PC-9 (cell line): ENCODE data around the gene C3orf70. TPM values are rescaled to one million over a fixed set of nuclear protein-coding genes. Genes with fewer than 3 reads are reported as not detected.

ENCODE experiments used
- BruUV-seq: library from RNA; stranded (reverse); fragments of 400-500 nt; replicated peaks from 2 replicates; lab custom pipeline; 2021; lab: Mats Ljungman, UMichigan
- CTCF ChIA-PET: fragments of 300-600 bp; sonication (Branson Sonifier 250); formaldehyde crosslinking; loops from one replicate; lab custom pipeline; 2022; ENCODE audit warnings: antibody characterized with exemption; lab: Charles Lee
- POLR2A ChIA-PET: fragments of 300-600 bp; sonication (Branson Sonifier 250); formaldehyde crosslinking; loops from one replicate; lab custom pipeline; 2022; ENCODE audit warnings: antibody characterized with exemption; ENCODE audit not compliant: unreplicated experiment; lab: Charles Lee
- DNase-seq, 2 experiments: peaks; one replicate each; pipeline versions ENCODE4 v3.0.0 to v3.0.0-alpha.2; 2015 to 2022; ENCODE audit warnings: mixed read lengths in 1 of 2
- H2AFZ ChIP-seq: fragments of 200-600 bp; sonication (generic); 2 replicates; pipeline ENCODE4 v1.8.1; 2017; ENCODE audit warnings: antibody characterized with exemption
- H3F3A ChIP-seq: fragments of 200-600 bp; sonication (generic); 2 replicates; pipeline ENCODE4 v1.8.1; 2017; ENCODE audit warnings: antibody characterized with exemption, mild to moderate bottlenecking, low read depth; ENCODE audit not compliant: insufficient read depth
- H3K27ac ChIP-seq: fragments of 200-600 bp; sonication (generic); 2 replicates; pipeline ENCODE4 v1.6.1; 2016; ENCODE audit warnings: mixed run types
- H3K27me3 ChIP-seq: fragments of 200-600 bp; sonication (generic); 2 replicates; pipeline ENCODE4 v1.6.1; 2016; ENCODE audit warnings: low read depth, mixed run types; ENCODE audit not compliant: insufficient read depth
- H3K36me3 ChIP-seq: fragments of 200-600 bp; sonication (generic); 2 replicates; pipeline ENCODE4 v1.6.1; 2016; ENCODE audit warnings: low read depth, mixed run types
- H3K4me1 ChIP-seq: fragments of 200-600 bp; sonication (generic); replicated peaks from 2 replicates; pipeline ENCODE4 v1.6.1; 2016; ENCODE audit warnings: mixed run types; ENCODE audit not compliant: insufficient read depth
- H3K4me2 ChIP-seq: fragments of 200-600 bp; sonication (generic); 2 replicates; pipeline ENCODE4 v1.6.1; 2017; ENCODE audit warnings: mixed run types
- H3K4me3 ChIP-seq: fragments of 200-600 bp; sonication (generic); 2 replicates; pipeline ENCODE4 v1.6.1; 2016; ENCODE audit warnings: mixed run types
- H3K79me2 ChIP-seq: fragments of 200-600 bp; sonication (generic); 2 replicates; pipeline ENCODE4 v1.6.1; 2017; ENCODE audit warnings: low read depth, mixed run types
- H3K9me2 ChIP-seq: fragments of 200-600 bp; sonication (generic); 2 replicates; pipeline ENCODE4 v1.8.1; 2017; ENCODE audit warnings: mild to moderate bottlenecking; ENCODE audit not compliant: insufficient read depth
- H3K9me3 ChIP-seq: fragments of 200-600 bp; sonication (generic); 2 replicates; pipeline ENCODE4 v1.8.1; 2016; ENCODE audit warnings: low read depth; ENCODE audit not compliant: insufficient read depth
- H4K20me1 ChIP-seq: fragments of 200-600 bp; sonication (generic); 2 replicates; pipeline ENCODE4 v1.8.1; 2017; ENCODE audit not compliant: insufficient read depth
- EZH2 ChIP-seq: fragments of 200-600 bp; sonication (generic); IDR thresholded peaks from 2 replicates; pipeline ENCODE4 v1.8.0; 2017; ENCODE audit warnings: antibody characterized with exemption, low read depth
- intact Hi-C: fragments of 100-400 bp; cut with micrococcal nuclease; formaldehyde crosslinking; loops from one replicate; pipeline ENCODE4 v1.10.0; 2022; ENCODE audit not compliant: unreplicated experiment
- total RNA-seq: library from RNA; stranded (reverse); gene quantifications from 2 replicates; pipeline ENCODE4 v1.2.3, GENCODE V29; 2021
- TF ChIP-seq, protein P1 (sequence below): fragments of 200-600 bp; sonication (generic); conservative IDR thresholded peaks from 2 replicates; pipeline ENCODE4 v1.6.1; 2017; ENCODE audit warnings: mixed run types, antibody characterized with exemption, mild to moderate bottlenecking, moderate library complexity

The C3orf70 gene
- total RNA-seq, 1 experiment from 2014 or later = not detected

DNA sequence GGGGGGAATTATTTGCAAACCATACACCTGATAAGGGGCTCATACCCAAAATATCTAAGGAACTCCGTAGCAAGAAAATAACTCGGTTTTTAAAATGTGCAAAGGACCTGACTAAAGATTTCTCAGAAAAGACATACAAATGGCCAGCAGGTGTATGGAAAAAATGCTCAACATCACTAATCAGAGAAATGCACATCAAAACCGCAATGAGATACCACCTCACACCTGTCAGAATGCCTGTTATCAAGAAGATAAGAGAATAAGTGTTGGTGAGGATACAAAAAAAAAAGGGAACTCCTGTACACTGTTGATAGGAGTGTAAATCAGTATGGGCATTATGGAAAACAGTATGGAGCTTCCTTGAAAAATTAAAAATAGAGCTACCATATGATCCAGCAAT lies 89.4 kb downstream of the C3orf70 start:
- POLR2A ChIA-PET = no interaction called here
- BruUV-seq = no TSS peak
- intact Hi-C loops = no loop called here
- H3K4me1 ChIP-seq = no peaks in the 10 kb centered on the region
- no peaks in the 10 kb centered on the region for H3K9me2 ChIP-seq
- H3K4me2 ChIP-seq = no peak overlapping the region
- H3K27me3 ChIP-seq = 0 out of 2 replicates have a peak, but pooled peaks cover 15% of the 10 kb centered on the region
- H4K20me1 ChIP-seq = no peaks in the 10 kb centered on the region
- CTCF ChIA-PET = no interaction called here
- H2AFZ ChIP-seq = no peak overlapping the region
- H3F3A ChIP-seq = no peaks in the 10 kb centered on the region
- 0 out of 2 replicates have a peak, but pooled peaks cover 5% of the 10 kb centered on the region for H3K9me3 ChIP-seq
- no peak for TF ChIP-seq EZH2
- TF ChIP-seq, protein P1, sequence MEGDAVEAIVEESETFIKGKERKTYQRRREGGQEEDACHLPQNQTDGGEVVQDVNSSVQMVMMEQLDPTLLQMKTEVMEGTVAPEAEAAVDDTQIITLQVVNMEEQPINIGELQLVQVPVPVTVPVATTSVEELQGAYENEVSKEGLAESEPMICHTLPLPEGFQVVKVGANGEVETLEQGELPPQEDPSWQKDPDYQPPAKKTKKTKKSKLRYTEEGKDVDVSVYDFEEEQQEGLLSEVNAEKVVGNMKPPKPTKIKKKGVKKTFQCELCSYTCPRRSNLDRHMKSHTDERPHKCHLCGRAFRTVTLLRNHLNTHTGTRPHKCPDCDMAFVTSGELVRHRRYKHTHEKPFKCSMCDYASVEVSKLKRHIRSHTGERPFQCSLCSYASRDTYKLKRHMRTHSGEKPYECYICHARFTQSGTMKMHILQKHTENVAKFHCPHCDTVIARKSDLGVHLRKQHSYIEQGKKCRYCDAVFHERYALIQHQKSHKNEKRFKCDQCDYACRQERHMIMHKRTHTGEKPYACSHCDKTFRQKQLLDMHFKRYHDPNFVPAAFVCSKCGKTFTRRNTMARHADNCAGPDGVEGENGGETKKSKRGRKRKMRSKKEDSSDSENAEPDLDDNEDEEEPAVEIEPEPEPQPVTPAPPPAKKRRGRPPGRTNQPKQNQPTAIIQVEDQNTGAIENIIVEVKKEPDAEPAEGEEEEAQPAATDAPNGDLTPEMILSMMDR = no peak
- no peaks in the 10 kb centered on the region for H3K79me2 ChIP-seq
- no peak overlapping the region for H3K4me3 ChIP-seq
- H3K27ac ChIP-seq = no peak overlapping the region
- no peaks in the 10 kb centered on the region for H3K36me3 ChIP-seq
- DNase-seq = no peak

DNA sequence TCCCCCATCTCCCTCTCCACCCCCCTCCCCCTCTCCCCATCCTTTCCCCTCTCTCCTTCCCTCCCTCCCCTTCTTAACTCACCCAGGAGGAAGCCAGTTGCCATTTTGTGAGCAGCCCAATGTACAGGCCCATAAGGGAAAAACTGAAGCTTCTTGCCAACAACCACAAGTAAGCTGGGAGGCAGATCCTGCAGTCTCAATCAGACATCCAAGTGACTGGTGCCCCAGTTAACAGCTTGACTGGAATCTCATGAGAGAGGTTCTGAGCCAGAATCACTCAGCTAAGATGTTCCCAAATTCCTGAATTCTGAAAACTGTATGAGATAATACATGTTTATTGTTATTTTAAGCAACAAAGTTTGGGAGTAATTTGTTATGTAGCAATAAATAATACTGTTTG lies 90.7 kb downstream of the C3orf70 start:
- no peaks in the 10 kb centered on the region for H3K4me1 ChIP-seq
- POLR2A ChIA-PET = no interaction called here
- H3K4me2 ChIP-seq = no peak overlapping the region
- no peak for TF ChIP-seq EZH2
- H3F3A ChIP-seq = no peaks in the 10 kb centered on the region
- intact Hi-C loops = no loop called here
- CTCF ChIA-PET = no interaction called here
- H3K9me2 ChIP-seq = no peaks in the 10 kb centered on the region
- no peaks in the 10 kb centered on the region for H3K79me2 ChIP-seq
- H3K9me3 ChIP-seq = peaks cover 11% of the 10 kb centered on the region; the same call in 1 of the 2 replicates
- no peaks in the 10 kb centered on the region for H4K20me1 ChIP-seq
- 0 out of 2 replicates have a peak, but pooled peaks cover 11% of the 10 kb centered on the region for H3K27me3 ChIP-seq
- H2AFZ ChIP-seq = no peak overlapping the region
- no peak overlapping the region for H3K27ac ChIP-seq
- no peak for DNase-seq
- no peak overlapping the region for H3K4me3 ChIP-seq
- no peaks in the 10 kb centered on the region for H3K36me3 ChIP-seq
- BruUV-seq = no TSS peak

DNA sequence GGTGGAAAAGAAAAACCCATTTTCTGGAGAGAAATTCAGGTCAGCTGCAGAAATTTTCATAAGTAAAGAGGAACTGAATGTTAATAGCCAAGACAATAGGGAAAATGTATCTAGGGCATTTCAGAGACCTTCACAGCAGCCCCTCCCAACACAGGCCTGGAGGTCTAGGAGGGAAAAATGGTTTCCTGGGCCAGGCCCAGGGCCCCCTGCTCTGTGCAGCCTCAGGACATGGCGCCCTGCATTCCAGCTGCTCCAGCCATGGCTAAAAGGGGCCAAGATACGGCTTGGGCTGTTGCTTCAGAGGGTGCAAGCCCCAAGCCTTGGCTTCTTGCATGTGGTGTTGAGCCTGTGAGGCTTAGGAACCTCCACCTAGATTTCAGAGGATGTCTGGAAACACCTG lies 92.2 kb downstream of the C3orf70 start:
- Histone ChIP-seq H3K36me3 (no peaks in the 10 kb centered on the region), H3K4me3 (no peak overlapping the region), H3K9me3 (peaks cover 19% of the 10 kb centered on the region), H3K9me2 (no peaks in the 10 kb centered on the region), H3K27ac (no peak overlapping the region), H3K4me2 (no peak overlapping the region), H3K27me3 (no peaks in the 10 kb centered on the region), H3K79me2 (no peaks in the 10 kb centered on the region), H4K20me1 (no peaks in the 10 kb centered on the region), H3K4me1 (no peaks in the 10 kb centered on the region), H3F3A (no peaks in the 10 kb centered on the region), H2AFZ (no peak overlapping the region)
- BruUV-seq = no TSS peak
- no peak for TF ChIP-seq EZH2
- TF ChIP-seq, protein P1 = no peak
- intact Hi-C loops = no loop called here
- ChIA-PET CTCF (no interaction called here), POLR2A (no interaction called here)
- DNase-seq = no peak

DNA sequence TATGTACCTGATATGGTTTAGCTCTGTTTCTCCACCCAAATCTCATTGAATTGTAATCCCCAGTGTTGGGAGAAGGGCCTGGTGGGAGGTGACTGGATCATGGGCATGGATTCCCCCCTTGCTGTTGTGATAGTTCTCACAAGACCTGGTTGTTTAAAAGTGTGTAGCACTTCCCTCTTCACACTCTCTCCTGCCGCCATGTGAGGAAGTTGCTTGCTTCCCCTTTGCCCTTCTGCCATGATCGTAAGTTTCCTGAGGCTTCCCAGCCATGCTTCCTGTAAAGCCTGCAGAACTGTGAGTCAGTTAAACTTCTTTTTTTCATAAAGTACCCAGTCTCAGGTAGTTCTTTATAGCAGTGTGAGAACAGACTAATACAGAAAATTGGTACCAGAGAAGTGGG lies 93.1 kb downstream of the C3orf70 start:
- ChIA-PET POLR2A (no interaction called here), CTCF (no interaction called here)
- Histone ChIP-seq H3K9me3 (peaks cover 19% of the 10 kb centered on the region), H3K27me3 (no peaks in the 10 kb centered on the region), H3K36me3 (no peaks in the 10 kb centered on the region), H3K79me2 (no peaks in the 10 kb centered on the region), H3F3A (no peaks in the 10 kb centered on the region), H4K20me1 (no peaks in the 10 kb centered on the region), H3K4me3 (no peak overlapping the region), H3K27ac (no peak overlapping the region), H3K4me2 (no peak overlapping the region), H2AFZ (no peak overlapping the region), H3K9me2 (no peaks in the 10 kb centered on the region), H3K4me1 (no peaks in the 10 kb centered on the region)
- no peak for TF ChIP-seq EZH2
- TF ChIP-seq, protein P1 = no peak
- intact Hi-C loops = no loop called here
- DNase-seq = no peak
- no TSS peak for BruUV-seq
